Measurements from ENCODE around the gene EXD3.

Gene EXD3

DNA sequence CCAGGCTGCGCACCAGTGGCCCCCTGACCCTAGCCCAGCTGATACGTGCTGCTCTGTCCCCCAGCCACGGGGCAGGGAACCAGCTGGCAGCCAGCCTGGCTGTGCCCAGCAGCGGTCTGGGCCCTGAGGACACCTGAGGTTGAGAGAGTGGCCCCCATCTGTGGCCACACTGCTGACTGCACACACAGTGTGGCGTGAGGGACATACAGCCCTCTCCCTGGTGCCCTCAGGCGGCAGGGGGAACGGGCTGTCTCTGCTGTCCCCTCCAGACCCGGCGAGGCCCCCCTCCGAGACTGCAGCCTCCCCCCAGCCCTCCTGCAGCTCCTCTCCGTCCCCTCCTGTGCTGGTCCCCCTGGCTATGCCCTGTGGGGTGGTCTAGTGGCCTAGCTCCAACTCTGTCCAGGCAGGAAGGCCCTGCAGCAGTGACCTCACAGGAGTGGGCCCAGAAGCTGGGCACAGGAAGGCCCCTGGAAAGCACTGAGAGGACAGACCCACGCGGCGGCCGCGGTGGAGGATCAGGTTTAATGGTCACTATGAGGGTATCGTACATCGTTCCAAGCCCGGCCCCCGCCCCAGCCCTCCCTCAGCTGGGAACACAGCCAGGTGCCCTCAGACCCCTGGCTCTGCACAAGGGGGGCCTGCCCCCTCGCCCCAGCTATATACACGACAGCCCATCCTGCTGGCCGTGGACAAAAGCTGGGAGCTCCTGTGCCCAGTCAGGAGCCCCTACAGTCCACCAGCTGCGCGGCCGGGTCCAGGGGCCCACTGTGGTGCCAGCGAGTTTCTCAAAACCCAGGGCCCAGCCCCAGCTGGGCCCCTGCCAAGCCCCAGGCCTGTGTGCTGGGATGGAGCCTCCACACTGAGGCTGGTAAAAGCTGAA, 25.0 kb upstream of the EXD3 start:
- no peak for DNase-seq (ENCODE audit: low spot score)

DNA sequence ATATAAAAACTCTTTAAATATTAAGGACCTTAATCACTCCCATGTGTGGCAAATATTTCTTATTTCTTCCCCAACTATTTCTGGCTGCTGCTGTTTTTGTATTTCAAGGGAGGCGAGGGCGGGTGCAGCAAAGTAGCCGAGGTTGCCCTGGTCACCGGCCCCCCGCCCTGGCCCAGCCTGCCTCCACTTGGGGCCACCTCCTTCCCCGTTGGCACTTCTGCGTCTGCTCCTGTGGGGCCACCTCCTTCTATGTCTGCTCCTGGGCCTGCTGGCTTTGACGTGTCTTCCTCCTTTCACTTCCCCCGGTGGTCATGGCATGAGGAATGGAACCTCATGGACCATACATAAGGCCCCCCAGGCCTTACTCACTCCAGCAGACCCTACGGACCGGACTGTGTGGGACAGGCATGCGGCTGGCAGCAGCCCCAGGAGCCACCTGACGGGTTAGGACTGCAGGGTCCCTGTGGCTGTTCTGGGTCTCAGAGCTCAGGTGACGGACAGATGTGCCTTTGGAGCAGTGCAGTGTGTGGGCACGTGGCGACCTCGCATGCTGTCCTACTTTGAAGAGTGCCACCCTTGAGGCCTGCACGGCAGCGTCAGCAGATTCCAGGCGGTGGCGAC, 24.0 kb upstream of the EXD3 start:
- no peak for DNase-seq (ENCODE audit: low spot score)

DNA sequence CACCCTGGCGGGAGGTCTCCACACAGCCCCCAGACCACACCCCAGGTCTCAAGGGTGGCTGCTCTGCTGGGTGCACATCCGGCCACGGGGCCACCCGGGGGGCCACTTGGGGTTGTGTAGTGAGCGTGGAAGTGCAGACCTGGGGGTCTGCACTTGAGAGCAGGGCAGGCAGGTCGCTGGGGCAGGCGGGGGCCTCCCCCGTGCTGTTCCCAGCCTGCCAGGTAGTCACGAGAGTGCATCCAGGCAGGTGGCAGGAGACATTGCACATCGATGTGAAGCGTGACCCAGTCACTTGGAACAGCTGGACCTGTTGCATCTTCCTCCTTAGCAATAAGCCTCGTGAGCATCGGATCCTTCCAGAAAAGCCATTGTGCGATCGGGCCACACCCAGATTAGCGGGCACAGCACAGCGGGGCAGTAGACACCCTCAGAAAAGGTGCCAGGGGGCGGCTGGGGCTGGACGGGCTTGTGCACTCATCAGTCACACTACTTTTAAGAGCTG, 23.0 kb upstream of the EXD3 start:
- no peak for DNase-seq (ENCODE audit: low spot score)

DNA sequence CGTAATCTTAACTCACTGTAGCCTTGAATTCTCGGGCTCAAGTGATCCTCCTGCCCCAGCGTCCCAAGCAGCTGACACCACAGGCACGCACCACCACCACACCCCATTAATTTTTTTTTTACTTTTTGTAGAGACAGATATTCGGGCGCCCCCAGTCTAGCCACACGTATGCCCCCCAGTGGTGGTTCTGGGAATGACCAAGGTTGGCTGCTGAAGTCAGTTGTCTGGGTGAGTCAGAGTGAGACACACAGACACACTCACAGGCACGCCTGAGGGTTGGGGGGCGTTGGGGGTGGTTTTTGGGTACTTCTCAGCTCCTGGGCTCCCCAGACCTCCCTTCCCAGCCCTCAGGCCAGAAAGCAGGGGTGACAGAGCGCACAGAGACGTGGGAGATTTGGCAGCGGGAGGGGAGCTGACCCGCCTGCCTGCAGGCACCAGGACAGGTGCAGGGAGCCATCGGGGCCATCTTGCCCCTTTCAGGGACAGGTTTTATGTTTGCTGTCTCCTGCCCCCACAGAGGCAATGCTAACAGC, 22.4 kb upstream of the EXD3 start:
- peak; percentile 75 for DNase-seq (ENCODE audit: low spot score)

DNA sequence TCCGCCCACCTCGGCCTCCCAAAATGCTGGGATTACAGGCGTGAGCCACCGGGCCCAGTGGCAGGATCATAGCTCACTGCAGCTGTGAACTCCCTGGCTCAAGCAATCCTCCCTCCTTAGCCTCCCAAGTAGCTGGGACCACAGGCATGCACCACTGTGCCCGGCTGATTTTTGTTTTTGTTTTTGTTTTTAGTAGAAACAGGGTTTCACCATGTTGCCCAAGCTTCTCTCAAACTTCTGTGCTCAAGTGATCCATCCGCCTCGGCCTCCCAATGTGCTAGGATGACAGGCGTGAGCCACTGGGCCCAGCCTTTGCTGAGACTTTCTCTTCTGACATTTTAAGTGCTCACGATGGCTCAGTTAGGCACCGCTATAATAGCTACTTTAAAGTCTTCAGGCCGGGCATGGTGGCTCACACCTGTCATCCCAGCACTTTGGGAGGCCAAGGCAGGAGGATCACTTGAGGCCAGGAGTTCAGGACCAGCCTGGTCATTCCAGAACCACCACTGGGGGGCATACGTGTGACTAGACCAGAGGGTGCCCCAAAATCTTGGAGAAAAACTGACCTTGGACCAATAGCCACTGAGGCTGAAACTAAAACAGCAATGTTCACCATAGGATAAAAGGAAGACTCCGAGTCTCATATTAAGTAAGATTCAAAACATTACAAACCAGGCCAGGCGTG, 21.3 kb upstream of the EXD3 start:
- no peak for DNase-seq (ENCODE audit: low spot score)

DNA sequence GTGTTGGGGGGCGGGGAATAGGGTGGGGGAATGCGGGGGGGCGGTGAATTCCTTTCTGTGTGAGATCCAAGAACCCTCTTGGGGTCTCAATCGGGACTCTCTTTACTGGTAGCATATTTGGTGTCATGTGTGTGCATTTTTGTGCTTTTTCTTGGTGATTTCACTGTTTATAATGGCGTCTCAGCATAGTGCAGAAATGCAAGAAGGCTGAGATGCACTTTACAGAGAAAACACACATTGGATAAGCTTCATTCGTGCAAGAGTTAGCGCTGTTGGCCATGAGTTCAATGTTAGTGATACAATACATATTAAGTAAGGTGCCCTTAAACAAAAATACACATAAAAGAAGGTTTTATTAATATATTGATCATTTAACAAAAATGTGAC, 19.0 kb upstream of the EXD3 start:
- DNase-seq (ENCODE audit: low spot score): no peak

DNA sequence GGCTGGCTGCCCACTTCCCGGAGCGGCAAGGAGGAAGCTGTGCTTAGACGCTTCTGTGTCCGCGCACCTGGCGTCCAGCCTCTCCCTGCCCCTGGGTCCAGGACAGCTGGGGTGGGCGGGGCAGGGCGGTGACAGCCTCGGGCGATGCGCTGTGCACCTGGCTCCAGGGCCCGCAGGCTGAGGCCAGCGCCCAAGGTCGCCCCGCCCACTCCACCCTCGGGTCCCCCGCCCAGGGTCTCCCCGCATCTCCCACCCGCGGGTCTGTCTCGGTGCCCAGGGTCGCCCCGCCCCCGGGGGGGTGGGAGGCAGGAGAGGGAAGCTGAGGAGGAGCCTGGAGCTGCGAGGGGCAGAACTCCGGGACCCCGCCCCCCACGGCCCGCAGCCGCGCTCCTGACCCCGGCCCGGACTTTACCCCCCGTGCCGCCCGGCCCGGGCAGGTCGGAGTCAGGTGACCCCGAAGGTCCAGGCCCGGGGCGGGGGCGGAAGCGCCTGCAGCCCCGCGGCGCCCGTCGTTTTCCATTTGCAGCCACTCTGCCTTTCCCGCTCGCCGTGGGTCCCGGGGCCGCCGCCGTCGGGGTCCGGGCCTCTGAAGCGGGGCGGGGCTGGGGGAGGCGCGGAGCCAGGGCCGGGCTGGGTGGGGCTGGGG, 18.4 kb upstream of the EXD3 start, which contains the start of gene ENTPD8:
ENTPD8 (minus strand) TSS at position 69 of the 646 bp plus-strand sequence. CDS start 3,072 bp downstream, outside the sequence.
- peak; percentile 96 for DNase-seq (ENCODE audit: low spot score)

DNA sequence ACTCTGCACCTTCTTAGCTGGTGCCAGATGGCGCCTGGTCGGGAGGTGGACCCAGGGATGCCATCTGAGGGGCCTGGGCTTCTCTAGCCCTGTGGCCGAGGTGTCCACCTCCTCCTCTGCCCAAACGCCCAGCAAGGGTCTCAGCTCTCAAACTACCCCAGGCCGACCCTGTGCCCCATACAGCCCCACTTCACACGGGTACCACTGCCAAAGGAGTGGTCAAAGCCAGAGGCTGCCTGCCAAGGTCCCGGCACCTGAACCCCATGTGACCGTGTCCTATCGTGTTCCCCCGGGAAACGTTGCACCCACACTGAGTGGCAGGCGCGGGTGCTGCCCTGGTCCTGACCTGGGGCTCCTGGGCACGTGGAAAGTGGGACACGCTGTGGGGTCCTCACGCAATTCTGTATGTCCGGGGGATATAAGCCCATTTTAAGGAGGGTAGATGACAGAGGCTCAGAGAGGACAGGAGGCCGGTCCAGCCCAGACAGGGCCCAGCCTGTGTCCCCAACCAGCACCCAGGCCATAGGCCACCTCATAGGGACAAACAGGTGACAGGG, 16.3 kb upstream of the EXD3 start:
- peak; percentile 7 for DNase-seq (ENCODE audit: low spot score)

DNA sequence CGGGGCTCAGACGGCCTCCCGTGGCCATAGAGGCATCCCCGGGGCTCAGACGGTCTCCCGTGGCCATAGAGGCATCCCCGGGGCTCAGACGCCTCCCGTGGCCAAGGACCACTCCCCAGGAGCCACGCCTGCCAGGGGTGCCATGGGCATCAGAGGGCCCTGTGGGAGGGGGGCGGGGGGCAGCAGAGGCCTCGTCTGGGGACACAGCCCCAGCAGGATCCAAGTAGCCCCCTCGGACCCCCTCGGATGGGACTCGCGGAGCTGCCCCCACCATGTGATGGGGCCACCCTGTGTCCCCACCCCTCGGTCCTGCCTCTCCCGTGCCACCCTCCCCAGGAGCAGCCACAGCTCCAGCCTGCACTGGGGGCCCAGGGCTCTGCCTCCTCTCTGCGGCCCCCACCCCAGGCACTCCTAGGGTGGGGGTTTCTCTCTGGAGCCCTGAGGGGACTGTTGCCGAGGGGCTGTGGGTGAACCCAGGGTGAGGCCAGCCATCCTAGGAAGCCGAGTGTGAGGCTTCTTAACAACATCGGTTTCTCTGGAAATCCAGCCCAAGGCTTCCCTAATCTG, 15.7 kb upstream of the EXD3 start:
- peak; percentile 6 for DNase-seq (ENCODE audit: low spot score)

DNA sequence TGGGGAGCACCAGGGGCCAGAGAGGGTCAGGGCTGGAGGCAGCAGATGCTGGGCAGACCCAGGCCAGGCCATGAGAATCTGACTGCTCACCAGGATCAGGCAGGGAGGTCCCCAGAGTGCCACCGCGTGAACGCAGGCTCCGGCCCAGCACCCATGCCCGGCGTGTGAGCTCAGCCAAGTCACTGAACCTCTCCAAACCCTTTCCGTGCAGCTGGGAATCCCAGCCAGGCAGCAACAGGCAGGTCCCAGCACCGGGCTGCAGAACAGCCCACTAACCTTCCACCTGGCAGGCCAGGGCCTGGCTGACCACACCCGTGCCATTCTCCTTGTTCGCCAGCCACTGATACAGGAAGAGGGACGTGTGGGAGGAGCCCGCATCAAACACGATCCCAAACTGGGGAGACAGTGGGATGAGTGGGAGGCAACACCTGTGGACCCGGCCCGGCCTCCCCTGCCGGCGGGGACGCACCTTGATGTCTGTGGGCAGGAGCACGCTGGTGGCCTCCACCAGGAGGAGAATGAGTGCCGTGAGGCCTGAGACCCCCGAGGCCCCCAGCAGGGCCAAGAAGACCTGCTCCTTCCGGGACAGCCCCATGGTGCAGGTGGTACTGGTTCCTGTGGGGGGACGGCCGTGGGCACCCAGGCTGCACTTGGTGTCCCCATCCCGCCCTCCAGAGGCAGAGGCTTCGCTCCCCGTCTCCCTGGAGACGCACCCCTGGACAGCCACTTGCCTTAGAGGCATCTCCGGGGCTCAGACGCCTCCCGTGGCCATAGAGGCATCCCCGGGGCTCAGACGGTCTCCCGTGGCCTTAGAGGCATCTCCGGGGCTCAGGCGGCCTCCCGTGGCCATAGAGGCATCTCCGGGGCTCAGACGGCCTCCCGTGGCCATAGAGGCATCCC, 15.0 kb upstream of the EXD3 start:
- peak; percentile 10 for DNase-seq (ENCODE audit: low spot score)

DNA sequence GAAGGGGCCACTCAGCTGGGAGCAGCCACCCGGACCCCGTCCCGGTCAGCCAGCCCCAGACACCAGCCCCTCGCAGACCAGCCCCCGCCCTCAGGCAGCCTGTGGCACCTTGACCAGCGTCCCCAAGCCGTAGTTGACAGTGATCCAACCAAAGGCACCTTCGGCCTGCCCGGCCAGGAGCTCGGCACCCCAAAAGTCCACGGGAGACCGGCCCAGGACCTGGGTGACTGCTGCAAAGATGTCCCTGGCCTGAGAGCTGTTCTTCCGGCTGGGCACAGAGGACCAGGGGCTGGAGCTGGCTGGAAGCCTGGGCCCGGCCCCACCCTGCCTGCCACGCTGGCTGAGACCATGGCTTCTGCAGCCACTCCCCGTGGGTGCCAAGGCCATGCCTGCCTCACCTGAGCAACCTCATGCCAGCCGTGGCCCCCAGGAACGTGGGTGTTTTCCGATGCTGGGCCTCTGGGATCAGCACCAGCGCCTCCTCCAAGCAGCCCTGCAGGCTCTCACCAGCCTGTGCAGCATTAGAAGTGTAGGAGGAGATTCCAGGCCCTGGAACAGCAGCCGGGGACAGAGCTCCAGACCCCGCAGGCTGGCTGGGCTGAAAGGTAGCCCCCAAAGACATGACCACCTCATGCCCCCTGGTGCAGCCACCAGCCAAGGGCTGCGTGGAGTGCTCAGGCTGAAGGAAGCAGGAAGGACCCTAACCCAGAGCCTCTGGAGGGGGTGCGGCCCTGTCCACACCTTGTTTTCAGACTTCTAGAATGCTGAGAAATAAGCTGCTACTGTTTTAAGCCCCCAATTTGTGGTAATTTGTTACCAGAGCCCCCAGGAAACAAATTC, 14.0 kb upstream of the EXD3 start:
- peak; percentile 6 for DNase-seq (ENCODE audit: low spot score)

DNA sequence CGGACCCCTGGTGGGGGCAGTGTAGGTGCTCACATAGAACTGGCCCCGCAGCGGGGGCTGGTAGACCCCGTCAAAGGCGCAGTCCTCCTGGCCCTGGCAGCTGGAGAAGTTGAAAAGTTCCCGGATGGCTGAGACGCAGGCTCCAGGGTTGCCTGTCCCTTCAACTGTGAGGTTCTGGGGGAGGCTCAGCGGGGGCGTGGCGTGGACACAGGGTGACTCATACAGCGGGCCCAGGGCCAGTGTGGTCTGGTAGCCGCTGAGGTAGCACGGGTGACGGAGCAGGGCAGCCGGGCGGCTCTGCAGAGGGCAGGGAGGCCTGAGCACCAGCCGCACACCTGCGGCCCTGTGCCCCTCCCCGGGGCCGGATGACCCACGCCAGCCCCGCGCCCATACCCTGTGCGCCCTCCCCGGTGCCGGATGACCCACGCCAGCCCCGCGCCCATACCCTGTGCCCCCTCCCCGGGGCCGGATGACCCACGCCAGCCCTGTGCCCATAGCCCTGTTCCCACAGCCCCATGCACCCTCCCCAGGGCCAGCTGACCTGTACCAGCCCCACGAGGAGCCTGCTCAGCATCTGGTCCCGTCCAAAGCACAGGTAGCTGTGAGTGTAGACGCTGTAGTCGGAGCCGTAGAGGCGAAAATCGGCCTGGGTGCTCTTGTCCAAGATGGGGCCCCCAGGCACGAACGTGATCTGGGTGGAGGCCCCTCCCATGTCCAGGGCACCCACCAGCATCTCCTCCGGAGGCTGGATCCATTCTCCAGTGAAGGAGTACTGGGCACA, 13.2 kb upstream of the EXD3 start:
- peak; percentile 68 for DNase-seq (ENCODE audit: low spot score)

DNA sequence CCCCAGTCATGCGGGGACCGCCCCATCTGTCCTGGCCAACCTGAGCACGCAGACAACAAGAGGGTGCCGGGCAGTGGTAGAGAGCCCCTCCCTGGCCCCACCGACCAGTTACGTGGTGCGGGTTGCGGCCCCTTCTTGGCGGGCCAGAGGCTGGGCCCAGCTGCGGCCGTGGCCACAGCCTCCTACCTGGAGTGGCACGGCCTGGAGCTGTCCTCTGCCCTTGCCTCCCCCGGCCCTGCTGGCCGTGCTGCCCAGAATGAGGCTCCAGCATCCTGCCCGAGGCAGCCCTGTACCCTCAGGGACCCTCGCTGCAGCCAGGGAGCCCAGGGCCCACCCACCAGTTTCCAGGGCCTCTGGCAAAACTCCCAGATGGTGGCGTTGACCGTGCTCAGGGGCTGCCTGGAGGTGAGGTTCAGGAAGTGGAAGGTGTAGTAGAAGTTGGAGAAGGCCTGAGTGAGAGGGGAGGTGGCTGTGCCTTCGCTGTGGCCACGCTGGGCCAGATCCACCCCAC, 12.5 kb upstream of the EXD3 start:
- DNase-seq (ENCODE audit: low spot score): no peak

DNA sequence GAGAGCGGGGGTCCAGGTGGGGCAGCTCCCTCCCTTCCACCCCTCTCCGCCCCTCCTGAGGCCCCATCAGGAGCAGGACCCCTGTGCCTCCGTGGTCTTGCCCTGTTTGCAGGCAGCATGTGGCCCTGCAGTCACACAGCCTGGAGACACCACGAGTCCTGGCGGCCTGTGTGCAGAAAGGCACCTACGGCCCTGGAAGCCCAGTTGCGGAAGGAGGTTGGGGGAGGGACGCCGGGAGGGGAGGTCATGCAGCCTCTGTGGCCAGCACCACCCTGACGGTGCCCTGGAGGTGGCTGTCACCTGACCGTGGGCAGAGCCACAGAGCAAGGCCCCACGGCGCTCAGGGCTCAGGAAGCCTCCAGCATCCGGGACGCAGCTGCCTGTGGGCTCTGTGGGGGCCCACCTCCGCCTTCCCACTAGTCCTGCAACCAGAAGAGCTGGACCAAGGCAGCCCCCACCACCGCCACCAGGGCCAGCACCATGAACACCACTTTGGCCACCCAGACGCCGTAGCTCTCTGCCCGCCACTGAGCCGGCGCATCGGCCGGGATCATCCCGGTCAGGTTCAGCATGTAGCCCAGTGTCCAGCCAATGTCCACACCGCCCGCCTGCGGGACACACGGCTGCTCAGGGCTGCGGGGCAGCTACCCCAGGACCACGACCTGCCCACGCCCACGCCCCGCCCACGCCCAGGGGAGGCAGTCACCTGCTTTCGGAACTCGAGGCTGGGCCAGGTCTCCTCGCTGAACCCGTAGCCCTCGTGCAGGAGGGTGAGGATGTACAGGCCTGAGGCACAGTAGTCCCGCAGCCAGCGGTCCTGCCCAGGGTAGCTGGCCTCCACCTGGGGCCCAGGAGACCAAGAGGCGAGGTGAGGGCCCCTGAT, 11.8 kb upstream of the EXD3 start:
- DNase-seq (ENCODE audit: low spot score): peak; percentile 6

DNA sequence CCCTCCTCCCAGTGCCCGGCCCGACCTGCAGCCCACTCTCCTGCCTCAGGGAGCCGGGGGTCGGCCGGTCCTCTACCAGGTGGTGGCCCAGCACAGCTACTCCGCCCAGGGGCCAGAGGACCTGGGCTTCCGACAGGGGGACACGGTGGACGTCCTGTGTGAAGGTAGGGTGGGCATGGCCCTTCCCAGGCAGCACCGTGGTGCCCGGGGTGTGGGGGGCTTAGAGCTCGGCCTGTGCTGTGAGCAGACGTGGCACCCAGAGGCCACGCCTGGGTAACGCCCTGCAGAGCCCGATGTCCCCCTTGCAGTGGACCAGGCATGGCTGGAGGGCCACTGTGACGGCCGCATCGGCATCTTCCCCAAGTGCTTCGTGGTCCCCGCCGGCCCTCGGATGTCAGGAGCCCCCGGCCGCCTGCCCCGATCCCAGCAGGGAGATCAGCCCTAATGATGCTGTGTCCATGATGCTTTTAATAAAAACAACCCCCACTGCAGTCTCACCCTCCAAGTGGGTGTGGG, 11.0 kb upstream of the EXD3 start:
- DNase-seq (ENCODE audit: low spot score): no peak

DNA sequence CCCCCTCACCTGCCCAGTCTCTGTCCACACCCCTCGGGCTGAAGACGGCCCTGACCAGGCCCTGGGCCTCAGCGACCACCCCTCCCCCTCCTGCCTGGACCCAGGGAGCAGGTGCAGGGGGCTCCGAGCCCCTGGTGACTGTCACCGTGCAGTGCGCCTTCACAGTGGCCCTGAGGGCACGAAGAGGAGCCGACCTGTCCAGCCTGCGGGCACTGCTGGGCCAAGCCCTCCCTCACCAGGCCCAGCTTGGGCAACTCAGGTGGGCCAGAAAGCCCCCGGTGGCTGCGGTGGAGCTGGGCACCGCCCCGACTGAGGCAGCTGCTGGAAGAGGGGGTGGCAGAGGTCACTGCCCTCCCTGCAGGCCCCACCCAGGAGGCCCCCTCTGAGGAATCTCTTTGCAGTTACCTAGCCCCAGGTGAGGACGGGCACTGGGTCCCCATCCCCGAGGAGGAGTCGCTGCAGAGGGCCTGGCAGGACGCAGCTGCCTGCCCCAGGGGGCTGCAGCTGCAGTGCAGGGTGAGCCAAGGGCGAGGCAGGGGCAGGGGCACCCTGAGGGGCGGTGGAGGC, 10.5 kb upstream of the EXD3 start:
- DNase-seq (ENCODE audit: low spot score): no peak

Data from iPS-NIHi11 (cell line).